Uterus (tissue), 4 donors: ENCODE results near the gene TRPV3. TPM values are rescaled to one million over a fixed set of nuclear protein-coding genes. Genes with fewer than 3 reads are reported as not detected.

Experiments
- DNase-seq, 2 donors: peaks; one replicate each; pipeline ENCODE4 v3.0.0-alpha.2; 2019 to 2020
- H3K27ac ChIP-seq, 2 donors: fragments of 200-600 bp; sonication (generic); 1 replicate in 1 of 2; 2 replicates in 1 of 2; pipeline ENCODE4 v1.5.1; 2016 to 2018
- H3K27me3 ChIP-seq, 2 donors: fragments of 200-600 bp; sonication (generic); one replicate each; pipeline ENCODE4 v1.5.1; 2018 to 2019; ENCODE audit warnings: control low read depth in 1 of 2
- H3K36me3 ChIP-seq, 2 donors: fragments of 200-600 bp; sonication (generic); one replicate each; pipeline ENCODE4 v1.5.1; 2019; ENCODE audit warnings: control low read depth in 1 of 2
- H3K4me1 ChIP-seq, 2 donors: fragments of 200-600 bp; sonication (generic); one replicate each; pipeline ENCODE4 v1.5.1; 2018 to 2019; ENCODE audit warnings: control low read depth in 1 of 2
- H3K4me3 ChIP-seq, 2 donors: fragments of 200-600 bp; sonication (generic); 1 replicate in 1 of 2; 2 replicates in 1 of 2; pipeline ENCODE4 v1.5.1; 2018 to 2019; ENCODE audit warnings: mild to moderate bottlenecking in 1 of 2
- H3K9me3 ChIP-seq, 2 donors: fragments of 200-600 bp; sonication (generic); one replicate each; pipeline ENCODE4 v1.5.1; 2019; ENCODE audit warnings: control low read depth in 1 of 2
- CTCF ChIP-seq, 4 experiments: fragments of 200-600 bp in 2 of 4; fragments of 450-650 bp in 2 of 4; sonication (generic) in 2 of 4; IDR thresholded peaks; one replicate each; pipeline ENCODE4 v1.5.1; 2016 to 2019; ENCODE audit warnings: antibody characterized with exemption in 4 of 4, mild to moderate bottlenecking in 2 of 4, moderate library complexity in 1 of 4
- POLR2A ChIP-seq, 2 donors: fragments of 450-650 bp; IDR thresholded peaks; one replicate each; pipeline ENCODE4 v1.6.1; 2016; ENCODE audit warnings: antibody characterized with exemption in 2 of 2, mild to moderate bottlenecking in 1 of 2, moderate library complexity in 1 of 2
- intact Hi-C: fragments of 100-400 bp; cut with DNase I; formaldehyde crosslinking; loops from one replicate; pipeline ENCODE4 v1.15.1; 2023; ENCODE audit warnings: low total_unique reads
- total RNA-seq, 4 donors: library from RNA; depleted of rRNA in 3 of 4; stranded (reverse); fragments of >200 nt in 3 of 4; gene quantifications; one replicate each; pipeline versions ENCODE4 v1.1.0 to v1.2.4, GENCODE V29; 2014 to 2023
- donor health status: DM: yes; HTN: yes; CAD: no.

TRPV3 gene
- total RNA-seq, 4 donors from 2014 or later, result 0.88 to 1.5 TPM; not detected in 2

DNA sequence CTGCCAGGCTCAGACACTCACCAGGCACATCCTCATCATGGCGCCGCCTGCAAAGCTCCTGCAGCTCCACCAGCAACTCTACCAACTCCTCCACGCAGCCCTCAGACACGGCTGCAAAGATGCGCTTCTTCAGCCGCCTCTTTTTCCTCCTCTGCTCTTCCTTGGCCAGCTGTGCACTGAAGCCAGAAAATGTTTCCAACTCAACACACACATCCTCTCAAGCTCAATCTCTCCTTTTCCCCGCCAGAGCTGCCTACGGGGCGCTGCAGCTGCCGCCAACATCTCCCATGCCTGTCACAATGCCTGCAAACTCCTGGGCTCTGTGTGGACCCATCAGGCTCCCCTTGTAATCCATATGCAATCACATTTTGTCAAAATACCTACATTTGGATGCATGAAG lies 14.2 kb downstream of the TRPV3 start:
- TF ChIP-seq CTCF (IDR thresholded peaks at IDR 0.05), result no peak
- TF ChIP-seq POLR2A (IDR thresholded peaks at IDR 0.05), result no peak
- no peak for DNase-seq
- no peak overlapping the region for H3K4me3 ChIP-seq
- H3K27ac ChIP-seq, result no peak overlapping the region
- no peaks in the 10 kb centered on the region for H3K36me3 ChIP-seq
- intact Hi-C loops, result no loop called here
- H3K9me3 ChIP-seq, result no peaks in the 10 kb centered on the region
- H3K4me1 ChIP-seq, result no peaks in the 10 kb centered on the region
- no peaks in the 10 kb centered on the region for H3K27me3 ChIP-seq

GRCh38 chr17:3542410-3543088 lies 15.1 kb downstream of the TRPV3 start:
- DNase-seq, result no peak
- Histone ChIP-seq H3K27ac (no peak overlapping the region), H3K27me3 (no peaks in the 10 kb centered on the region), H3K4me3 (no peak overlapping the region), H3K4me1 (no peaks in the 10 kb centered on the region), H3K9me3 (no peaks in the 10 kb centered on the region), H3K36me3 (no peaks in the 10 kb centered on the region)
- TF ChIP-seq POLR2A (IDR thresholded peaks at IDR 0.05) (no peak), CTCF (IDR thresholded peaks at IDR 0.05) (no peak)
- intact Hi-C loops, result no loop called here

DNA sequence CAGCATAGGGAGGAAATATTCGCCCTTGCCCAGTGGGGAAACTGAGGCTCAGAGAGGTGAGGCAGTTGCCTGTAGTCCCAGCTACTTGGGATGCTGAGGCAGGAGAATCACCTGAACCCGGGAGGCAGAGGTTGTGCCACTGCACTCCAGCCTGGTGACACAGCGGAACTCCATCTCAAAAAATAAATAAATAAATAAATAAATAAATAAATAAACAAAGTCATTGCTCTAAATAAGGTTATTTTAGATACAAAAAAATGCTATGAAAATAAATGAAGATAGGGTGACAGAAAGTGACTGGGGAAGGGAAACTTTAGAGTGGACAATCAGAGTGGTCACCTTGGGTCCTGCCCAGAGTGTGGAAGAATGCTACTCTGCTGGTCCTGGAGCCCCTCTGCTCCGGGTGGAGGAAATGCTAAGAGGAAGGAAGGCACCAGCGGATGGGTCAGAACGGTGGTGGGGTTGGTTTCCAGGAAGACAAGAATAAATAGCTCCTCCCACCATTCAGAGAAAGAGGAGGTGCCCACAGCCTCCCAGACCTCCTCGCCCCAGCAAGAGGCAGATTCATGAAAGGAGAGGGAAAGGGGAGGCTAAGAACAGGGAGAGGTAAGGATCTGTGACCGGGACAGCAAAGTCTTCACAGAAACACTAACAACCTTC lies 17.6 kb downstream of the TRPV3 start:
- intact Hi-C loops, result no loop called here
- Histone ChIP-seq H3K27me3 (no peaks in the 10 kb centered on the region), H3K9me3 (no peaks in the 10 kb centered on the region), H3K27ac (no peak overlapping the region), H3K36me3 (no peaks in the 10 kb centered on the region), H3K4me1 (peaks cover 0 to 3% of the 10 kb centered on the region in 2 donors), H3K4me3 (no peak overlapping the region)
- no peak for DNase-seq
- TF ChIP-seq POLR2A (IDR thresholded peaks at IDR 0.05) (no peak), CTCF (IDR thresholded peaks at IDR 0.05) (no peak)

- Histone ChIP-seq H3K36me3 (no peaks in the 10 kb centered on the region), H3K4me1 (peaks cover 0 to 3% of the 10 kb centered on the region in 2 donors), H3K4me3 (no peak overlapping the region), H3K27me3 (no peaks in the 10 kb centered on the region), H3K27ac (no peak overlapping the region), H3K9me3 (no peaks in the 10 kb centered on the region)
- intact Hi-C loops, result no loop called here
- no peak for TF ChIP-seq CTCF (IDR thresholded peaks at IDR 0.05)
- TF ChIP-seq POLR2A (IDR thresholded peaks at IDR 0.05), result no peak
- DNase-seq, result no peak
Observed at GRCh38 chr17:3536716-3537115, 20.9 kb downstream of the TRPV3 start.

DNA sequence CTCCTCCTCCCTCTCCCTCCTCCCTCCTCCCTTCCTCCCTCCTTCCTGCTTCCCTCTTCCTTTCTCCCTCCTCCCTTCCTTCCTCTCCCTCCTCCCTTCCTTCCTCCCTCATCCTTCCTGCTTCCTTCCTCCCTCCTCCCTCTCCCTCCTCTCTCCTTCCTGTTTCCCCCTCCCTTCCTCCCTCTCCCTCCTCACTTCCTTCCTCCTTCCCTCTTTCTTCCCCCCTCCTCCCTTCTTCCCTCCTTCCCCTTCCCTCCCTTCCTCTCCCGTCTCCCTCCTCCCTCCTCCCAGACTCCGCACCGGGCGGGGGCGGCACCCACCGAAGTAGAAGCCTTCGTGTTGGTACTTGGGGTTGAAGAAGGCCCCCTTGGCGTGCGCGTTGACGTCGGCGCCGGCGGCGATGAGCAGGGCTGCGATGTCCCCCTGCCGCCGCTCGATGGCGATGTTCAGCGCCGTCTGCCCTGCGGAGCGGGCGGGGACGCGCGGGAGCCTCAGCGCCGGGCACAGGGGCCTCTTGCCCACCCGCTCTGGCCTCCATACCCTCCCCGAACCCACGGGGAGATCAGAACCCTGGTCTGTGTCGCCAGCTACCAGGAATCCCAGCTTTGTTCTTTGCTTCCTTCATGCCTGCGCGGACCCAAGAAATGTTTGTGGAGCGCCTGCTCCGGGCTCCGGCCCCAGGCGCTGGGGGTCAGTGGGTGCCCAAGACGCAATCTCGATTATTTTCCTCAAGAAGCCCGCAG lies 22.2 kb downstream of the TRPV3 start:
- Histone ChIP-seq H3K27me3 (no peaks in the 10 kb centered on the region), H3K36me3 (no peaks in the 10 kb centered on the region), H3K4me1 (peaks cover 0 to 3% of the 10 kb centered on the region in 2 donors), H3K9me3 (no peaks in the 10 kb centered on the region), H3K27ac (peak overlapping the region; percentile 23 to 41), H3K4me3 (peak overlapping the region; percentile 17)
- intact Hi-C loops, result no loop called here
- TF ChIP-seq POLR2A (IDR thresholded peaks at IDR 0.05) (no peak), CTCF (IDR thresholded peaks at IDR 0.05) (peak; percentile 42 to 63 (median 45))
- DNase-seq, result peak in 1 of 2 donors; percentile 74
